PC-9 (cell line): Measurements from ENCODE around the gene EHBP1. TPM values are rescaled to one million over a fixed set of nuclear protein-coding genes. Genes with fewer than 3 reads are reported as not detected.

ENCODE experiments used
- BruUV-seq: library from RNA; stranded (reverse); fragments of 400-500 nt; replicated peaks from 2 replicates; lab custom pipeline; 2021; lab: Mats Ljungman, UMichigan
- CTCF ChIA-PET: fragments of 300-600 bp; sonication (Branson Sonifier 250); formaldehyde crosslinking; loops from one replicate; lab custom pipeline; 2022; ENCODE audit warnings: antibody characterized with exemption; lab: Charles Lee
- POLR2A ChIA-PET: fragments of 300-600 bp; sonication (Branson Sonifier 250); formaldehyde crosslinking; loops from one replicate; lab custom pipeline; 2022; ENCODE audit warnings: antibody characterized with exemption; ENCODE audit not compliant: unreplicated experiment; lab: Charles Lee
- DNase-seq, 2 experiments: peaks; one replicate each; pipeline versions ENCODE4 v3.0.0 to v3.0.0-alpha.2; 2015 to 2022; ENCODE audit warnings: mixed read lengths in 1 of 2
- H2AFZ ChIP-seq: fragments of 200-600 bp; sonication (generic); 2 replicates; pipeline ENCODE4 v1.8.1; 2017; ENCODE audit warnings: antibody characterized with exemption
- H3F3A ChIP-seq: fragments of 200-600 bp; sonication (generic); 2 replicates; pipeline ENCODE4 v1.8.1; 2017; ENCODE audit warnings: antibody characterized with exemption, mild to moderate bottlenecking, low read depth; ENCODE audit not compliant: insufficient read depth
- H3K27ac ChIP-seq: fragments of 200-600 bp; sonication (generic); 2 replicates; pipeline ENCODE4 v1.6.1; 2016; ENCODE audit warnings: mixed run types
- H3K27me3 ChIP-seq: fragments of 200-600 bp; sonication (generic); 2 replicates; pipeline ENCODE4 v1.6.1; 2016; ENCODE audit warnings: low read depth, mixed run types; ENCODE audit not compliant: insufficient read depth
- H3K36me3 ChIP-seq: fragments of 200-600 bp; sonication (generic); 2 replicates; pipeline ENCODE4 v1.6.1; 2016; ENCODE audit warnings: low read depth, mixed run types
- H3K4me1 ChIP-seq: fragments of 200-600 bp; sonication (generic); replicated peaks from 2 replicates; pipeline ENCODE4 v1.6.1; 2016; ENCODE audit warnings: mixed run types; ENCODE audit not compliant: insufficient read depth
- H3K4me2 ChIP-seq: fragments of 200-600 bp; sonication (generic); 2 replicates; pipeline ENCODE4 v1.6.1; 2017; ENCODE audit warnings: mixed run types
- H3K4me3 ChIP-seq: fragments of 200-600 bp; sonication (generic); 2 replicates; pipeline ENCODE4 v1.6.1; 2016; ENCODE audit warnings: mixed run types
- H3K79me2 ChIP-seq: fragments of 200-600 bp; sonication (generic); 2 replicates; pipeline ENCODE4 v1.6.1; 2017; ENCODE audit warnings: low read depth, mixed run types
- H3K9me2 ChIP-seq: fragments of 200-600 bp; sonication (generic); 2 replicates; pipeline ENCODE4 v1.8.1; 2017; ENCODE audit warnings: mild to moderate bottlenecking; ENCODE audit not compliant: insufficient read depth
- H3K9me3 ChIP-seq: fragments of 200-600 bp; sonication (generic); 2 replicates; pipeline ENCODE4 v1.8.1; 2016; ENCODE audit warnings: low read depth; ENCODE audit not compliant: insufficient read depth
- H4K20me1 ChIP-seq: fragments of 200-600 bp; sonication (generic); 2 replicates; pipeline ENCODE4 v1.8.1; 2017; ENCODE audit not compliant: insufficient read depth
- EZH2 ChIP-seq: fragments of 200-600 bp; sonication (generic); IDR thresholded peaks from 2 replicates; pipeline ENCODE4 v1.8.0; 2017; ENCODE audit warnings: antibody characterized with exemption, low read depth
- intact Hi-C: fragments of 100-400 bp; cut with micrococcal nuclease; formaldehyde crosslinking; loops from one replicate; pipeline ENCODE4 v1.10.0; 2022; ENCODE audit not compliant: unreplicated experiment
- total RNA-seq: library from RNA; stranded (reverse); gene quantifications from 2 replicates; pipeline ENCODE4 v1.2.3, GENCODE V29; 2021
- TF ChIP-seq, protein P1 (sequence below): fragments of 200-600 bp; sonication (generic); conservative IDR thresholded peaks from 2 replicates; pipeline ENCODE4 v1.6.1; 2017; ENCODE audit warnings: mixed run types, antibody characterized with exemption, mild to moderate bottlenecking, moderate library complexity

Gene EHBP1
- total RNA-seq, 1 experiment from 2014 or later = 100 TPM

DNA sequence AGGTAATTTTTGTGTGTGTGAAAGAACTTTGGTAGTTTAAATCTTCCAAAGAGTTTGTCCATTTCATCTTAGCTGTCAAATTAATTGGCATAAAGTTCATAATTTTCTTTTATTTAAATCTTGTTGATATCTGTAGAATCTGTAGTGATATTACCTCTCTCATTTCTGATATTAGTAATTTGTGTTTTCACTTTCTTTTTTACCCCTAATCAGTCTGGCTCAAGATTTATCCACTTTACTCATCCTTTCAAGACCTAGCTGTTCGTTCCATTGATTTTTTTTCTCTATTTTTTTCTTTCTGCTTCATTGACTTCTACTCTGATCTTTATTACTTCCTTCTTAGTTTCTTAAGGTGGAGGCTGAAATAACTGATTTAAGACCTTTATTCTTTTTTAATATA, 202.6 kb downstream of the EHBP1 start:
- Histone ChIP-seq H3K27me3 (no peaks in the 10 kb centered on the region), H3K36me3 (no peaks in the 10 kb centered on the region), H2AFZ (no peak overlapping the region), H3K79me2 (no peaks in the 10 kb centered on the region), H3K9me2 (no peaks in the 10 kb centered on the region), H4K20me1 (no peaks in the 10 kb centered on the region; the same call in none of the 2 replicates), H3K4me1 (no peaks in the 10 kb centered on the region), H3K4me3 (no peak overlapping the region), H3F3A (no peaks in the 10 kb centered on the region), H3K4me2 (no peak overlapping the region), H3K9me3 (no peaks in the 10 kb centered on the region), H3K27ac (no peak overlapping the region)
- ChIA-PET POLR2A (no interaction called here), CTCF (no interaction called here)
- no TSS peak for BruUV-seq
- no peak for DNase-seq
- TF ChIP-seq, protein P1, sequence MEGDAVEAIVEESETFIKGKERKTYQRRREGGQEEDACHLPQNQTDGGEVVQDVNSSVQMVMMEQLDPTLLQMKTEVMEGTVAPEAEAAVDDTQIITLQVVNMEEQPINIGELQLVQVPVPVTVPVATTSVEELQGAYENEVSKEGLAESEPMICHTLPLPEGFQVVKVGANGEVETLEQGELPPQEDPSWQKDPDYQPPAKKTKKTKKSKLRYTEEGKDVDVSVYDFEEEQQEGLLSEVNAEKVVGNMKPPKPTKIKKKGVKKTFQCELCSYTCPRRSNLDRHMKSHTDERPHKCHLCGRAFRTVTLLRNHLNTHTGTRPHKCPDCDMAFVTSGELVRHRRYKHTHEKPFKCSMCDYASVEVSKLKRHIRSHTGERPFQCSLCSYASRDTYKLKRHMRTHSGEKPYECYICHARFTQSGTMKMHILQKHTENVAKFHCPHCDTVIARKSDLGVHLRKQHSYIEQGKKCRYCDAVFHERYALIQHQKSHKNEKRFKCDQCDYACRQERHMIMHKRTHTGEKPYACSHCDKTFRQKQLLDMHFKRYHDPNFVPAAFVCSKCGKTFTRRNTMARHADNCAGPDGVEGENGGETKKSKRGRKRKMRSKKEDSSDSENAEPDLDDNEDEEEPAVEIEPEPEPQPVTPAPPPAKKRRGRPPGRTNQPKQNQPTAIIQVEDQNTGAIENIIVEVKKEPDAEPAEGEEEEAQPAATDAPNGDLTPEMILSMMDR = no peak
- TF ChIP-seq EZH2 = no peak
- intact Hi-C loops = no loop called here

DNA sequence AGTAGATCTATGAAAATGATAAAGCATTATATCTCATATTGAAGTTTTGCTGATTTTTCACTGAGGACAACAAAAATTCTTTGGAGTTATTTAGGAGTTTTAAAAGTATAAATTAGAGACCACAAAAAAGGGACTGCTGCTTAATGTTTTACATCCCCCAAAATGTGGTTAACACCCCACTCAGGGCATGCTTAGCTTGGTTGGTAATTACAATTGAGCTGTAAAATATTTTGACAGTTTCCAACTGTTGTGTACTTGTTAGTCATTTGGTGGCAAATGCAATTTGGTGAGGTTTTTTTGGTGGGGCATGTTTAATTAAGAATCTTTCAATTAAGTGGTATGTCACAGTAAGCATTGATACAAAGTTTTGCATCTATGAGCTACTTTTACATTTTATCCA, 207.8 kb downstream of the EHBP1 start:
- BruUV-seq = no TSS peak
- DNase-seq = no peak
- no peaks in the 10 kb centered on the region for H3K27me3 ChIP-seq
- no peak overlapping the region for H3K27ac ChIP-seq
- intact Hi-C loops = no loop called here
- ChIA-PET POLR2A (no interaction called here), CTCF (no interaction called here)
- no peaks in the 10 kb centered on the region for H3K9me3 ChIP-seq
- no peaks in the 10 kb centered on the region for H3K79me2 ChIP-seq
- H3K4me1 ChIP-seq = no peaks in the 10 kb centered on the region
- TF ChIP-seq EZH2 = no peak
- TF ChIP-seq, protein P1 = no peak
- H2AFZ ChIP-seq = no peak overlapping the region
- H3K4me2 ChIP-seq = no peak overlapping the region
- H3K9me2 ChIP-seq = no peaks in the 10 kb centered on the region
- H3K4me3 ChIP-seq = no peak overlapping the region
- H3F3A ChIP-seq = no peaks in the 10 kb centered on the region; the same call in 1 of the 2 replicates
- H4K20me1 ChIP-seq = peaks cover 12% of the 10 kb centered on the region
- no peaks in the 10 kb centered on the region; the same call in 1 of the 2 replicates for H3K36me3 ChIP-seq

DNA sequence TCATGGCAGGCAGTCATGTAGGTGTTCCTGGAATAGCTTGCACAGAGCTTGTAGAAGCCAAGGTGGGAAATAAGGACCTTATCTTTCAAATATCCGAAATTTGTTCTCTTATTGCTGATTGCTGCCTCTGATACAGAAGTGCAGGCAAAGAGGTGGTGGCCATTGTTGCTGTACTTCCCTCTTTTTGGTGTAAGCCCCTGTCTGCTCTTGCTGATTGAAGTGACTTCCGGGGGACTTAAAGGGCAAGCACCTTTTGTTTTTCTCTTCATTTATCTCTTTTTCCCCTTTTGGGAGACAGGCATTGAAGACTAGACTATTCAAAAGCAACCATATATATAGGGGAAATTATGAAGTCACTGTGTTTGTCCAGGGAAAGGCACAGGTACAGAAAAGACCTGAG, 213.5 kb downstream of the EHBP1 start:
- Histone ChIP-seq H3K9me2 (no peaks in the 10 kb centered on the region; the same call in 1 of the 2 replicates), H3K27ac (no peak overlapping the region), H3K4me1 (no peaks in the 10 kb centered on the region), H3K4me2 (no peak overlapping the region), H3K27me3 (no peaks in the 10 kb centered on the region), H3K4me3 (no peak overlapping the region), H3K36me3 (peaks cover 4% of the 10 kb centered on the region; the same call in 1 of the 2 replicates), H4K20me1 (0 out of 2 replicates have a peak, but pooled peaks cover 6% of the 10 kb centered on the region), H3F3A (no peaks in the 10 kb centered on the region; the same call in 1 of the 2 replicates), H2AFZ (no peak overlapping the region), H3K79me2 (no peaks in the 10 kb centered on the region), H3K9me3 (no peaks in the 10 kb centered on the region)
- TF ChIP-seq EZH2 = no peak
- TF ChIP-seq, protein P1 = no peak
- ChIA-PET POLR2A (no interaction called here), CTCF (no interaction called here)
- intact Hi-C loops = no loop called here
- no peak for DNase-seq
- BruUV-seq = no TSS peak
